ENCODE data around the gene ANKK1. TPM values are rescaled to one million over a fixed set of nuclear protein-coding genes. Genes with fewer than 3 reads are reported as not detected.

Gene ANKK1
- total RNA-seq, 3 donors from 2014 or later (not counting 1 experiment from before 2014, with no cell fraction given) = 0.40 to 0.93 (median 0.73) TPM

GRCh38 chr11:113431746-113432145 is 44.2 kb downstream of the ANKK1 start:
- intact Hi-C loops (cut with micrococcal nuclease) = no loop called here
- Mint-ChIP-seq H3K36me3 (no peaks in the 10 kb centered on the region), H3K4me3 (no peak overlapping the region), H3K27ac (no peak overlapping the region), H3K4me1 (no peaks in the 10 kb centered on the region), H3K27me3 (ENCODE audit: low read depth in 2 of 2) (peaks cover 5 to 13% of the 10 kb centered on the region in 2 donors), H3K9me3 (no peaks in the 10 kb centered on the region)
- 94% methylated on average over 4 of the region's 4 CpGs for WGBS (ENCODE audit: insufficient coverage)
- H3K36me3 ChIP-seq (ENCODE audit: control insufficient read depth, insufficient read depth, low read length) = no peaks in the 10 kb centered on the region
- DNase-seq (no peak), ATAC-seq (no peak)
- no peaks in the 10 kb centered on the region for H3K9me3 ChIP-seq (ENCODE audit: control insufficient read depth, insufficient read depth, low read length)
- H3K4me3 ChIP-seq (ENCODE audit: low read length) = no peak overlapping the region
- no peaks in the 10 kb centered on the region for H3K27me3 ChIP-seq (ENCODE audit: control insufficient read depth, insufficient read depth, low read length)
- no peak overlapping the region for H3K27ac ChIP-seq (ENCODE audit: low read length)
- TF ChIP-seq CTCF (IDR thresholded peaks at IDR 0.05) = no peak
- H3K4me1 ChIP-seq (ENCODE audit: control insufficient read depth, insufficient read depth, low read length) = no peaks in the 10 kb centered on the region

DNA sequence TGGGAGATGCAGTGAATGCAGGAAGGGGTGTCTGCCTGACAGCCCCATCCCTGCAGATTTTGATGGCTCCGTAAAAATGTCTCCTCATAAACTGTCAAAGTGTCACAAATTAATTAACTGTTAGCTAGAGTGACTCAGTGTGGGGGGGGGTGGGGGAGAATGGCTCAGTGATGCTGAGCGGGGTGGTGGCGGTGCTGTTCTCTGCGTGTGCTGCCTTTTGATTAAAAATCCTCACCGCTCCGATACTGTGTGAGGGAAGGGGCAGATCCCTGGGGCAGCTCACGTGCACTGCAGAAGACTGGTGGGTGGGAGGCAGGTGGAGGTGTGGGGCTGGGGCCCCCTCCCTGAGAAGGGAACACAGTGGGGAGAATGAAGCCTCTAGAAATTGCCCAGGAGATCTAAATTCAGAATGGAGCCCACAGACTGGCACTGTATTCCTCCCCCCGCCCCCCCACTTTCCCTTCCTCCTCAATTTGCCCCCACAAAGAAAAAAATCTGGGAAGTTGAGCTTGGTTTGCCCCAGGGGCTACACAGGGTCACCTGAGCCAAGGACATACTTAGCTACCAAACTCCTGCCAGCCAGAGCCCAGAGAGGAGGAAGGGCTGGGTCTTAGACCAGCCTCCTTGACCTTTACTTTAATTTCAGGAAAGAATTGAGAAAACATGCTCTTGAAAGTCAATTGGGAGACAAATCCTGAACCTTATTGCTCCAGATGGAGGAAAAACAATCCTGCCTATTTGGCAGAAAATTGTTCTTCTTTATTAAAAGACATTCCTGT is 47.8 kb downstream of the ANKK1 start:
- H3K27ac Mint-ChIP-seq = no peak overlapping the region

GRCh38 chr11:113436672-113437252 is 49.2 kb downstream of the ANKK1 start:
- no peak overlapping the region for H3K4me3 Mint-ChIP-seq
- 73% methylated on average over 5 of the region's 6 CpGs for WGBS (ENCODE audit: insufficient coverage)
- Histone ChIP-seq H3K27me3 (ENCODE audit: control insufficient read depth, insufficient read depth, low read length) (no peaks in the 10 kb centered on the region), H3K9me3 (ENCODE audit: control insufficient read depth, insufficient read depth, low read length) (no peaks in the 10 kb centered on the region), H3K36me3 (ENCODE audit: control insufficient read depth, insufficient read depth, low read length) (no peaks in the 10 kb centered on the region), H3K4me3 (ENCODE audit: low read length) (no peak overlapping the region), H3K27ac (ENCODE audit: low read length) (no peak overlapping the region), H3K4me1 (ENCODE audit: control insufficient read depth, insufficient read depth, low read length) (no peaks in the 10 kb centered on the region)
- DNase-seq (no peak), ATAC-seq (no peak)
- H3K9me3 Mint-ChIP-seq = no peaks in the 10 kb centered on the region
- H3K4me1 Mint-ChIP-seq = no peaks in the 10 kb centered on the region
- intact Hi-C loops (cut with micrococcal nuclease) = no loop called here
- no peak for TF ChIP-seq CTCF (IDR thresholded peaks at IDR 0.05)
- no peaks in the 10 kb centered on the region for H3K36me3 Mint-ChIP-seq
- H3K27ac Mint-ChIP-seq = no peak overlapping the region
- peaks cover 5 to 30% of the 10 kb centered on the region in 2 donors for H3K27me3 Mint-ChIP-seq (ENCODE audit: low read depth in 2 of 2)

More for the DNA sequence above, 47.8 kb downstream of the ANKK1 start:
- ATAC-seq (no peak), DNase-seq (no peak)
- Histone ChIP-seq H3K4me1 (ENCODE audit: control insufficient read depth, insufficient read depth, low read length) (no peaks in the 10 kb centered on the region), H3K36me3 (ENCODE audit: control insufficient read depth, insufficient read depth, low read length) (no peaks in the 10 kb centered on the region), H3K4me3 (ENCODE audit: low read length) (no peak overlapping the region), H3K9me3 (ENCODE audit: control insufficient read depth, insufficient read depth, low read length) (no peaks in the 10 kb centered on the region), H3K27ac (ENCODE audit: low read length) (no peak overlapping the region), H3K27me3 (ENCODE audit: control insufficient read depth, insufficient read depth, low read length) (no peaks in the 10 kb centered on the region)
- Mint-ChIP-seq H3K27me3 (ENCODE audit: low read depth in 2 of 2) (peaks cover 5 to 25% of the 10 kb centered on the region in 2 donors), H3K36me3 (no peaks in the 10 kb centered on the region), H3K4me3 (no peak overlapping the region), H3K9me3 (no peaks in the 10 kb centered on the region), H3K4me1 (no peaks in the 10 kb centered on the region)
- intact Hi-C loops (cut with micrococcal nuclease) = no loop called here
- no peak for TF ChIP-seq CTCF (IDR thresholded peaks at IDR 0.05)
- WGBS (ENCODE audit: insufficient coverage) = 88% methylated on average over 8 of the region's 8 CpGs
